DMS 273 (cell line): ENCODE results near the gene SYT6.

Experiments
- DNase-seq: peaks from one replicate; lab custom pipeline; 2025; ENCODE audit not compliant: unreplicated experiment; lab: John Stamatoyannopoulos, UW

SYT6 gene

DNA sequence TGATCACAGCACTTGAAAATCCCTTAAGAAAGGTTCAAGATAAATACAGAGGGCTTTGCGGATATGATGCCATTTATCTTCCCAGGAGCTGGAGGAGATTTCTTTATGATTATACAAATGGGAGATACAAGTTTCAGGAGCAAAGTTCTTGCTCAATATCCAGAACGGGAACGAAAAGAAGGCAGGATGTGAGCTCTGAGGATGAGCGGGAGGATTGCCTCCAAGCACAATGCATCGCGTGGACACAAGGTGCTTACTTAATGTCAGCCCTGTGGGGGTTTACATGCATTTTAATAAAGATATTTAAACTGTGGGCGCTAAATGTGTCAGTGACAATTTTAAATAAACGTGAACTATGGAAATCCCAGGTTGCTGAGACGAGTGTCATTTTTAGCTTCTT is 59.0 kb downstream of the SYT6 start:
- DNase-seq: no peak

- no peak for DNase-seq
Measured at GRCh38 chr1:114094363-114094634, 59.4 kb downstream of the SYT6 start.

GRCh38 chr1:114093624-114094362 is 59.9 kb downstream of the SYT6 start:
- peak; percentile 6 for DNase-seq

GRCh38 chr1:114092186-114093062 is 61.2 kb downstream of the SYT6 start:
- DNase-seq: no peak

DNA sequence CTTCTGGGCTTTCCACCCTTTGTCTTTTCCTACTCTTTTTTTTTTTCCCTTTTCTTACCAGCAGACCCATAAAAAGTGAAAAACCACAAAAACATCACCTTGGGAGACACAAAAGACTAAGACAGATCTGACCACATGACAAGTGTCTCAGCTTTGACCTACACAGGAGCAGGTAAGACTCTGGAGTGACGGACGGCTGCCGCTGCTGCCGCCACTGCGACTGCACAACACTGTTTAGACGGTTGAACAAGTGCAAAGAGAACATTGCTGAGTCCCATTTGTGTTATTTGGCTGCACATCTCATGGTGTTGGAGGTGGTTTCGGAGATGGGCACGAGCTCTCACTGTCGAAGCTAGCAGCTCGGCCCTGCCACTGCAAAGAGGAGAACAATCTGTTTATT is 62.0 kb downstream of the SYT6 start:
- no peak for DNase-seq

DNA sequence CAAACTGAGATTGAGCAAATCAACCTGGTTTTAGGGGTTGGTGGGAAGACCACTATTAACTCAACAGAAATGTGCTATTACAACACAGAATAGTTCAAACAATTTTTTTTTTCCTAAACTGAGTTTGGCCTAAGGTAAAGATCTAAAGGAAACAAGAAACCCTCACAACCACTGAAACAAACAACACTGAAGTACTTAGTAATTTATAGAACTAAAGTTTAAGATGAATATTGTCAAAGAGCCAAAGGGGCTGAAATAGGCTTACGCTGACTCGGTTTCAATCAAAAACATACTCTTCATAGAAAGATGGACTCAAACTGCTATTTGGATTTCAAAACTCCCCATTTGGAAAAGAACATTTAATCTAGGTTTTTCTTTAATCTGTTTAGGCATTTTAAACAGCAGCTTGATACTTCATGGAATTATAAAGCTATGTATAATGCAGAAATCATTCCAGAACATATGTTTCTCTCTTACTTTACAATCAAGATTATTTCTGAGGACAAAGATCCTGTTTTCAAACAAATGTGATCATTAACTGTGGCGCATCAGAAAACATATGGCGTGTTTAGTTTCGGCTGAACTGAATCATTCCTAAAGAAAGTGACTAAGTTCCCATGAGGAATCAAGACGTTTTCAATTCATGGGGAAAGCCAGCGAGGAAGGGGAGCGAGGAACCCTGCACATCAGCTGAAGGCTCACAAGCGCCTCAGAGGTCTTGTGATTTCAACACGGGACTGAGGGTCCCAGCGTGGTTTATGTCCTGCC is 62.7 kb downstream of the SYT6 start:
- DNase-seq: no peak

DNA sequence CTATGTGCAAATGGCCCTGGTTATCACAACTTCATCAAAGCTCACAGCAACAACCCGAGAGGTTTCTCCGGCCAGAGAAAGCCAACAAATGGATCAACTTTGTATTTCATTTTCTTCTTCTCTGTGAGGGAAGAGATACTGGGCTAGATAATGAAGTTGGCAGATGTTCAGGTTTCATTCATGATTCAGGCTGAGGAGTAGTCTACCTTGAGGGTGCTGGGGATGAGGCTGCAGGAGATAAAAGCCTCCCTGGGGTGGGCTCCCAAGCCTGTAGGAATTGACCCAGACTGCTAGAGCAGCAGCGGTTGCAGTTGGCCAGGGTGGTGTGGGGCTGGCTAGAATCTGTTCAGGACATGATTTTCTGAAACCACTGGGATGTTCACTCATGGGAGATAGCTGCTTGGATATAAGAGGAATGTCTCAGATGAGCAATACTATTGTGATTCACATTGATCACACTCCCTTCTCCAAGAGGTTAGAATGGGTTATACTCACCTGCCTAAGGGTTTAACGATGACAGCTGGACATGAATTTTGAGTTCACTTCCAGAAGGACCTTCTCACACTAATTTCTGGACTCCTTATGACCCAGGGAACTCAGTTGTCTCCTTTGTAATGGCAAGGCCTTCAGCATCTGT is 64.0 kb downstream of the SYT6 start:
- no peak for DNase-seq

DNA sequence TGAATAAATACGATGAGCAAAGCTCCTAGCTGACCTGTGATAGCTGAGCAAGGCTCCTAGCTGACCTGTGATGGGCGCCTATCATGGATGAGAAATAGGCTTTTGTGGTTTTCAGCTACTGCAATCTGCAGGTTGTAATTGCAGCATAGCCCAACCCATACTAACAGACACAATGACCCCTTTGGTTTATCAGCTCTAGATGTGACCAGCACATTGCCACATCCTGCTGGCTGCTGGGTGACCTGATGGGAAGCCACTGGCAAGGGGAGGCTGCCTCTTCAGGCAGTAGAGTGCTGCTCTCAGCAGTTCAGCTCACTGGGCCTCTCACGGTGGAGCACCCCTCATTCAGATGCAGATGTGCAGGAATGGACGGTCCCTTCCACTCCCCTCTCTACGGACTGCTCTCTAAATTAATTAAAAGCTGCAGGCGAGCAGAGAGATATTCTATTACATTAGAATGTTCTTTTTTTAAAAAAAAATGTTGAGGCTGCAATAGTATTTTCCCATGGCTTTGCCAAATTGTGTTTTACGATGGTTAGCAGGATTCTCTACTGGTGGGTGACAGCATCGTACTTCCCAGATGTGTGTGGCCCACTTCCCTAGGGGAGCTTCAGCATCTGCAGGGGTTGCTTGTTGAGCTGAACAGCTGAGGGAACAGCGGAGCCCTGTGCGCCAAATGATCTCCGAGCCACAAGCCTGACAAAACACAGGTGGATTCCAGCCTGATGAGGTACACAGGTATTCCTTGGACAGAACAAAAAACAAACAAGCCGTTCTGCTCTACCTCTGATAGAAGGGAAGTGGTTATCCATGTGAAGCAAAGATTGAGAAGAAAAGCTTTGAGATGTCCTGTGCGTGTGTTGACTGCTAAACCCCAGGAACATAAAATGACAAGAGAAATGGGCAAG is 65.0 kb downstream of the SYT6 start:
- DNase-seq: no peak

DNA sequence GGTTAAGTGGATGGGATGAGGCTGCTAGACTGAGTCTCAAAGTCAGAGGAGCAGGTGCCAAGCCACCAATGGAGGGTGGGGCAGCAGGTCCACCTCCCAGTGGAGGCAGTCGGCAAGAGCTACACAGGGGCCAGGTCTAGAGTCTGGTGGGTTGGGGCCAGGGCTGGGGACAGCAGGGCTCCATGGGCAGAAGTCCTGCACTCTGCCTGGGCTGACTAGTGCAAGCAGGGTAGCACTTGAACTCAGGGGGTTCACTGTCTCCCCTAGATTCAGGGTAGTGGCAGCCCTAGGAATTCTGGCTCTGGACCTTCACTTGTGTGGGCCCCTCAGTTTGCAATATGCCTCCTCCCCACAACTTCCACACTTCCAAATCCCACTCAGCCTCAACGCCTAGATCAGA is 66.2 kb downstream of the SYT6 start:
- no peak for DNase-seq

DNA sequence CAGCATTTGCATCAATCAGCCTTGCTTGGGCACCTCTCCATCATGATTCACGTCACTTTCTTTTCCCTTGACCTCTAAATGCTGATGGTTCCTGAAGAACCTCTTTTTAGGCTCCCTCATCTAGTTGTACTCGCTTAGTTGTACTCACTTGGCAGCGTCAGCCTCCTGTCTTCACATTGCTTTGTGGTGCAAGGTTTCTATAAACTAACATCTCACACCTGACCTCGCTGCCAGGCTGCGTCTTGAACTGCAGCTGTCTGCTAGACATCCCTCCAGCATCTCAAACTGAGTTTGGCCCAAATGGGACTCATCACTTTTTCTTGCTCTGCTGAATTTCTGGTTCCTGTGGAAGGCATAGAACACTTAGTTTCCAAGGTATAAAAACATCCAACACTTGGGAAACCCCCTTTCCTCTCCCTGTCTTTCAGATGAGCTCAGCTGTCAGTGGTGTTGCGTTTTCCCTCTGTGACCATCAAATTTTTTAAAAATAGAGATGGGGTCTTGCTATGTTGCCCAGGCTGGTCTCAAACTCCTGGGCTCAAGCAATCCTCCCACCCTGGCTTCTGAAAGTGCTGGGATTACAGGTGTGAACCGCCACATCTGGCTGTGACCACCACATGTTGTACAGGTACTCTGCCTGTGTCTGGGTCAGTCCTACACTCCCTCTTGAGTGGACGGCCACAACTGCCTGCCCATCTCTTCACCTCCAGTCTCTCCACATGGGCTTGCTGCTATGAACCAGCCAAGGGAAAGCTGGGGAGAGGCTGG is 66.9 kb downstream of the SYT6 start:
- no peak for DNase-seq

GRCh38 chr1:114082867-114083585 is 70.6 kb downstream of the SYT6 start:
- DNase-seq: no peak

DNA sequence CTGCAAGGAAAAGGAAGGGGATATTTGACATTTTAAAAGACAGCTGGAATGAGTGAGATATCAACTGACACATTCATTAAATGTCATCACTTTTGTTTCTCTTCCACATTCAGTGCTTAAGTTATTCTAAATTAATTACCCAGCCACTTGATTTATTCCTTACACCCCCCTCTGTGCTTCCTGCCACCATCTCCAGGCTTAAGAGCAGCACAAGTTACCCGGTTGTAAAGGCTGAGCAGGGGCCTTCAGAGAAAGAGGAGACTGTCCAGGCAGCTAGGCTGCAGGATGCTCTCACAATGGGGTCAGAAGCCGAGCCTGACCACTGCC is 71.4 kb downstream of the SYT6 start:
- DNase-seq: no peak

DNA sequence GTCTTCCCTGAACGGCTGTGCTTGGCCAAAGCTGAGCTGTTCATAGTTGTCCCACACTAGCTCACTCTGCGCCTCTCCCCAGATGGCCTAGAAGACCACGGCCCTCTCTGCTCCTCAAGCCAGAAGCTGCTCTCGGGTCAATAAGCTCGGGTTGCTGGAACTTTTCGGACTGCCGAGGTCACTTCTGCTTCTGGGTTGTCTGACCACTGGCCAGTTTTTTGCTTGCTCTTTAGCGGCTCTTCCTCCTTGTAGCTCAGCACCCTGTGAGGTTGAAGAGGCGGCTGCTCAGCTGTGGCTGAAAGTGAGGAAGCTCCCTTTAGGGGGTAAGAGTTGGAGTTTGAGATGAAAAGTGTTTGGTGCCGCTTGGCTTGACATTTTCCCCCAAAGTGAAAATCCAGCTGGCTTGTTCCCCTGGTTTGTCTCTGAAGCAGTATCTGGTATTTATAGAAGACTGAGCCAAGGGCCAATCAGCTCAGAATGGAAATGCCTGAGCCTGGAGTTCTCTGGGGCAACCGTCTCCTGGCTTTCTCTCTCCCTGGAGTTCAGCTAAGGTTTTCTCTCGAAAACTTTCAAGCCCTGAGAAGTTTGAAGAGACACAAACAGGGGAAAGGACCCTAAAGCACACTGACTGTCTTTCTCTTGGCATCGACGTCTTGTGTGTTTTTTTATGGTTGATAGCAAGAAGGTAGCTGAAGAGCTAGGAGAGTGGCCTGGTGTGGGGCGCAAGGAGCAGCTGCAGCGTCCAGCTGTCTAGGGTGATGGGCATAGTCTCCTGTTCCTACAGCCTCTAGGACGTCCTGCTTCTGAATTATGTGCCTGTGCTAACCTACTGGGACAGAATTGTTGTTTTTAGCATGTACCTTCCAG is 72.0 kb downstream of the SYT6 start:
- DNase-seq: no peak

- no peak for DNase-seq
Measured at GRCh38 chr1:114080511-114081436, 72.9 kb downstream of the SYT6 start.

GRCh38 chr1:114079596-114080190 is 74.0 kb downstream of the SYT6 start:
- DNase-seq: no peak

GRCh38 chr1:114078116-114078515 is 75.6 kb downstream of the SYT6 start:
- DNase-seq: no peak

- no peak for DNase-seq
Measured at GRCh38 chr1:114077188-114077587, 76.5 kb downstream of the SYT6 start.
